ENCODE data around the gene ARMH1.

DNA sequence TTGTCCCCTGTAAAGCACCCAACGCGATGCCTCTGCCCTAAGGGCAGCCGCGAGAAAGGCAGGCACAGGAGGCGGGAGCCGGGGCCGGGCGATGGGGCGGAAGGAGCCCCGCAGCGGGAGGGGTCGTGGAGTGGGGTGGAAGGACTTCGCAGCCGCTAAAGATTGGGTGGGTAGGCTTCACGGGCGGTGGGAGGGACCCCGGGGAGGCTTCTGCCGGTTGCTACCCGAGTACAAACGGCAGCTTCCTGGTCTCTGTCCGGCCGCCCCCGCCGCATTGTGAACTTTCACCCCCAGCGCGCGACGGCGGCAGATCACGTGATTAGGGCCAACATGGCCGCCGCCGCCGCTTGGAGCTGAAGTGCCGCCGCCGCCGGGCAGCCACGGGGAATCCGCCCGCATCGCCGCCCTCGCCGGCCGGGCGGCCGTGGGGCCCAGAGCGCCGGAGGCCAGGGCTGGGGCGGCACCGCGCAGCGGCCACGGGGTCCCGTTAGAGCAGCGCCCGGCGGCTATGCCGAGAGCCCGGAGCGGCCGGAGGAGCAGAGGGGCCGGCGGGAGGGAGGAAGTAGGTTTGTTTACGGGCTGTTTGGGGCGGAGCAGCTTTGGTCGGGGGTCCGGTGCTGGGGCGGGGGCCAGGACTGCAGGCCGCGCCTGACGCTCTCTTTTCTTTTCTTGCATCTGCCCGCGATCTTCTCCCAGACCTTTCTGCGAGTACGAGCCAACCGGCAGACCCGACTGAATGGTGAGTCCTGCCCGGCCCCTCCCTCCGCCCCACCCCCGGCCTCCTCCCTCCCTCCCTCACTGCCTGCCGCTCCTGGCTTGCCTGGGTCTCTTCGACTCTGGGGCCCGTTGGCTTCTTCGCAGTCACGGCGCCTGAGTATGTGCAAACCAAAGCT, 42.6 kb upstream of the ARMH1 start:
- TF ChIP-seq, protein P1, sequence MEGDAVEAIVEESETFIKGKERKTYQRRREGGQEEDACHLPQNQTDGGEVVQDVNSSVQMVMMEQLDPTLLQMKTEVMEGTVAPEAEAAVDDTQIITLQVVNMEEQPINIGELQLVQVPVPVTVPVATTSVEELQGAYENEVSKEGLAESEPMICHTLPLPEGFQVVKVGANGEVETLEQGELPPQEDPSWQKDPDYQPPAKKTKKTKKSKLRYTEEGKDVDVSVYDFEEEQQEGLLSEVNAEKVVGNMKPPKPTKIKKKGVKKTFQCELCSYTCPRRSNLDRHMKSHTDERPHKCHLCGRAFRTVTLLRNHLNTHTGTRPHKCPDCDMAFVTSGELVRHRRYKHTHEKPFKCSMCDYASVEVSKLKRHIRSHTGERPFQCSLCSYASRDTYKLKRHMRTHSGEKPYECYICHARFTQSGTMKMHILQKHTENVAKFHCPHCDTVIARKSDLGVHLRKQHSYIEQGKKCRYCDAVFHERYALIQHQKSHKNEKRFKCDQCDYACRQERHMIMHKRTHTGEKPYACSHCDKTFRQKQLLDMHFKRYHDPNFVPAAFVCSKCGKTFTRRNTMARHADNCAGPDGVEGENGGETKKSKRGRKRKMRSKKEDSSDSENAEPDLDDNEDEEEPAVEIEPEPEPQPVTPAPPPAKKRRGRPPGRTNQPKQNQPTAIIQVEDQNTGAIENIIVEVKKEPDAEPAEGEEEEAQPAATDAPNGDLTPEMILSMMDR (conservative IDR thresholded peaks at IDR 0.05 in 1 of 2, IDR thresholded peaks at IDR 0.05 in 1 of 2; ENCODE audit: extremely low read depth in 1 of 2, insufficient read depth in 1 of 2, low read depth in 1 of 2, low read length in 2 of 2): no peak
- no peak for TF ChIP-seq EZH2 (IDR thresholded peaks at IDR 0.05; ENCODE audit: borderline replicate concordance, low read length)
